T-cell (primary cell): ENCODE results near the gene TMEM255B. TPM values are rescaled to one million over a fixed set of nuclear protein-coding genes. Genes with fewer than 3 reads are reported as not detected.

Experiments used
- ATAC-seq, 4 experiments: fragments of 200-7000 bp in 3 of 4; fragments of 150-1000 bp in 1 of 4; cut with Tn5 transposase; replicated peaks in 1 of 4; 1 replicate in 3 of 4; 2 replicates in 1 of 4; pipeline ENCODE4 v1.10.0; 2021; ENCODE audit warnings: moderate library complexity in 3 of 4, mild to moderate bottlenecking in 2 of 4, moderate number of reproducible peaks in 1 of 4
- CTCF ChIA-PET, 2 donors: fragments of 300-600 bp; sonication (Branson Sonifier 250); formaldehyde crosslinking; loops; one replicate each; lab custom pipeline; 2022; ENCODE audit warnings: antibody characterized with exemption in 2 of 2; lab: Charles Lee
- POLR2A ChIA-PET, 2 donors: fragments of 300-600 bp; sonication (Branson Sonifier 250); formaldehyde crosslinking; loops; one replicate each; lab custom pipeline; 2022; ENCODE audit warnings: antibody characterized with exemption in 2 of 2; lab: Charles Lee
- DNase-seq, 35 experiments: peaks; one replicate each; pipeline versions ENCODE4 v3.0.0 to v3.0.0-alpha.2; 2013 to 2023
- H3K27ac ChIP-seq: one replicate; pipeline ENCODE4 v1.5.1; 2013; ENCODE audit warnings: low read length
- H3K27me3 ChIP-seq, 2 experiments: replicated peaks in 1 of 2; 1 replicate in 1 of 2; 2 replicates in 1 of 2; pipeline versions ENCODE4 v1.6.1 to v1.7.0; 2013; ENCODE audit warnings: low read length in 1 of 2, mixed read lengths in 1 of 2; ENCODE audit not compliant: control insufficient read depth in 2 of 2, insufficient read depth in 2 of 2; ENCODE audit errors: extremely low read depth in 1 of 2
- H3K36me3 ChIP-seq, 2 donors: 1 replicate in 1 of 2; 2 replicates in 1 of 2; pipeline versions ENCODE4 v1.6.1 to v1.7.0; 2013; ENCODE audit warnings: low read length in 1 of 2; ENCODE audit not compliant: control insufficient read depth in 2 of 2, insufficient read depth in 1 of 2; ENCODE audit errors: extremely low read depth in 1 of 2
- H3K4me1 ChIP-seq, 2 experiments: 1 replicate in 1 of 2; 2 replicates in 1 of 2; pipeline versions ENCODE4 v1.6.1 to v1.7.0; 2013; ENCODE audit warnings: low read length in 2 of 2, mixed read lengths in 1 of 2; ENCODE audit not compliant: insufficient read depth in 2 of 2, control insufficient read depth in 1 of 2; ENCODE audit errors: extremely low read depth in 1 of 2
- H3K4me3 ChIP-seq, 2 donors: 1 replicate in 1 of 2; 2 replicates in 1 of 2; pipeline versions ENCODE4 v1.5.1 to v1.7.0; 2013; ENCODE audit warnings: mild to moderate bottlenecking in 2 of 2, low read length in 1 of 2, moderate library complexity in 1 of 2; ENCODE audit not compliant: control insufficient read depth in 1 of 2; ENCODE audit errors: extremely low read depth in 1 of 2
- H3K9me3 ChIP-seq: 2 replicates; pipeline ENCODE4 v1.7.0; 2013
- H3K27ac Mint-ChIP-seq, 2 donors: one replicate each; pipeline ENCODE4 v1.8.0; 2020 to 2021; ENCODE audit warnings: mild to moderate bottlenecking in 2 of 2, mixed read lengths in 2 of 2
- H3K27me3 Mint-ChIP-seq, 2 donors: one replicate each; pipeline ENCODE4 v1.8.0; 2021 to 2022; ENCODE audit warnings: mixed read lengths in 2 of 2
- H3K36me3 Mint-ChIP-seq: one replicate; pipeline ENCODE4 v1.8.0; 2021; ENCODE audit warnings: mixed read lengths
- H3K4me1 Mint-ChIP-seq, 3 donors: one replicate each; pipeline ENCODE4 v1.8.0; 2020 to 2022; ENCODE audit warnings: mixed read lengths in 3 of 3, mild to moderate bottlenecking in 1 of 3
- H3K4me3 Mint-ChIP-seq, 3 donors: one replicate each; pipeline ENCODE4 v1.8.0; 2020 to 2022; ENCODE audit warnings: mild to moderate bottlenecking in 3 of 3, mixed read lengths in 3 of 3, moderate library complexity in 3 of 3
- H3K9me3 Mint-ChIP-seq, 3 donors: one replicate each; pipeline ENCODE4 v1.8.0; 2020 to 2022; ENCODE audit warnings: mixed read lengths in 3 of 3
- WGBS: methylation state at CpG from one replicate; pipeline ENCODE4 v1.1.5; 2013; ENCODE audit warnings: missing lambda C conversion rate; ENCODE audit not compliant: insufficient coverage; 5-methylcytosine and 5-hydroxymethylcytosine counted together
- total RNA-seq, 35 experiments: library from RNA in 6 of 35; stranded (reverse) in 6 of 35; fragments of 120-200 nt in 1 of 35; gene quantifications; one replicate each; pipeline versions ENCODE4 v1.2.1 to v1.2.4 and lab custom pipeline; 2013 to 2026

The TMEM255B gene
- total RNA-seq, 5 donors from 2014 or later (not counting 1 experiment from before 2014, with no cell fraction given): 0.76 to 1.2 (median 0.89) TPM

GRCh38 chr13:113836768-113837559, 77.9 kb downstream of the TMEM255B start:
- POLR2A ChIA-PET: no interaction called here
- Mint-ChIP-seq H3K4me1 (peaks cover 7 to 16% (median 8%) of the 10 kb centered on the region in 3 donors), H3K27ac (no peak overlapping the region), H3K9me3 (no peaks in the 10 kb centered on the region), H3K4me3 (no peak overlapping the region), H3K36me3 (peaks cover 5% of the 10 kb centered on the region), H3K27me3 (no peaks in the 10 kb centered on the region)
- no peak for ATAC-seq
- Histone ChIP-seq H3K9me3 (no peaks in the 10 kb centered on the region), H3K27me3 (peaks cover 0 to 26% of the 10 kb centered on the region in 2 experiments), H3K36me3 (peaks cover 0 to 5% of the 10 kb centered on the region in 2 donors), H3K4me3 (no peak overlapping the region), H3K4me1 (peaks cover 2 to 26% of the 10 kb centered on the region in 2 experiments), H3K27ac (no peak overlapping the region)
- CTCF ChIA-PET: no interaction called here
- no peak for DNase-seq
- 86% methylated on average over 18 of the region's 19 CpGs for WGBS

GRCh38 chr13:113837560-113838355, 78.7 kb downstream of the TMEM255B start:
- CTCF ChIA-PET: no interaction called here
- H3K9me3 ChIP-seq: no peaks in the 10 kb centered on the region
- H3K27me3 ChIP-seq: peaks cover 0 to 31% of the 10 kb centered on the region in 2 experiments
- no peaks in the 10 kb centered on the region for H3K27me3 Mint-ChIP-seq
- H3K4me3 ChIP-seq: no peak overlapping the region
- 91% methylated on average over 13 of the region's 16 CpGs for whole genome bisulfite sequencing
- H3K9me3 Mint-ChIP-seq: no peaks in the 10 kb centered on the region
- H3K27ac Mint-ChIP-seq: no peak overlapping the region
- no peak overlapping the region for H3K27ac ChIP-seq
- H3K36me3 ChIP-seq: peaks cover 0 to 5% of the 10 kb centered on the region in 2 donors
- ATAC-seq (no peak), DNase-seq (no peak)
- peaks cover 5% of the 10 kb centered on the region for H3K36me3 Mint-ChIP-seq
- H3K4me3 Mint-ChIP-seq: no peak overlapping the region
- POLR2A ChIA-PET: no interaction called here
- H3K4me1 ChIP-seq: peaks cover 2 to 34% of the 10 kb centered on the region in 2 experiments
- peaks cover 9 to 24% (median 14%) of the 10 kb centered on the region in 3 donors for H3K4me1 Mint-ChIP-seq

GRCh38 chr13:113838711-113839201, 79.7 kb downstream of the TMEM255B start:
- Mint-ChIP-seq H3K4me1 (peaks cover 9 to 24% (median 17%) of the 10 kb centered on the region in 3 donors), H3K27me3 (no peaks in the 10 kb centered on the region), H3K9me3 (no peaks in the 10 kb centered on the region), H3K4me3 (no peak overlapping the region), H3K36me3 (peaks cover 5% of the 10 kb centered on the region), H3K27ac (no peak overlapping the region)
- no peak for DNase-seq
- ChIA-PET POLR2A (no interaction called here), CTCF (no interaction called here)
- ATAC-seq: no peak
- peaks cover 0 to 5% of the 10 kb centered on the region in 2 donors for H3K36me3 ChIP-seq
- no peaks in the 10 kb centered on the region for H3K9me3 ChIP-seq
- H3K27me3 ChIP-seq: peaks cover 0 to 40% of the 10 kb centered on the region in 2 experiments
- H3K4me1 ChIP-seq: peaks cover 2 to 44% of the 10 kb centered on the region in 2 experiments
- no peak overlapping the region for H3K4me3 ChIP-seq
- 93% methylated on average over 4 of the region's 8 CpGs for WGBS
- no peak overlapping the region for H3K27ac ChIP-seq

GRCh38 chr13:113839536-113840204, 80.6 kb downstream of the TMEM255B start:
- H3K36me3 ChIP-seq: no peaks in the 10 kb centered on the region
- H3K9me3 ChIP-seq: no peaks in the 10 kb centered on the region
- H3K9me3 Mint-ChIP-seq: no peaks in the 10 kb centered on the region
- WGBS: 89% methylated on average over 22 of the region's 24 CpGs
- ATAC-seq: no peak
- DNase-seq: no peak
- no peak overlapping the region for H3K27ac Mint-ChIP-seq
- ChIA-PET POLR2A (no interaction called here), CTCF (no interaction called here)
- peaks cover 5% of the 10 kb centered on the region for H3K36me3 Mint-ChIP-seq
- peaks cover 7 to 53% of the 10 kb centered on the region in 2 experiments for H3K4me1 ChIP-seq
- H3K27me3 ChIP-seq: peaks cover 0 to 45% of the 10 kb centered on the region in 2 experiments
- no peak overlapping the region for H3K4me3 Mint-ChIP-seq
- H3K27ac ChIP-seq: no peak overlapping the region
- peaks cover 0 to 3% of the 10 kb centered on the region in 2 donors for H3K27me3 Mint-ChIP-seq
- no peak overlapping the region for H3K4me3 ChIP-seq
- peaks cover 14 to 27% (median 23%) of the 10 kb centered on the region in 3 donors for H3K4me1 Mint-ChIP-seq

GRCh38 chr13:113840541-113841352, 81.7 kb downstream of the TMEM255B start:
- H3K4me1 ChIP-seq: peaks cover 18 to 64% of the 10 kb centered on the region in 2 experiments
- H3K27me3 ChIP-seq: peaks cover 0 to 45% of the 10 kb centered on the region in 2 experiments
- H3K4me1 Mint-ChIP-seq: peaks cover 18 to 38% (median 34%) of the 10 kb centered on the region in 3 donors
- peaks cover 0 to 3% of the 10 kb centered on the region in 2 donors for H3K27me3 Mint-ChIP-seq
- peak overlapping the region in 1 of 3 donors; percentile 12 for H3K4me3 Mint-ChIP-seq
- H3K4me3 ChIP-seq: no peak overlapping the region
- H3K27ac Mint-ChIP-seq: no peak overlapping the region
- no peaks in the 10 kb centered on the region for H3K9me3 Mint-ChIP-seq
- WGBS: 83% methylated on average over 35 of the region's 35 CpGs
- ChIA-PET CTCF (no interaction called here), POLR2A (no interaction called here)
- no peaks in the 10 kb centered on the region for H3K9me3 ChIP-seq
- DNase-seq: no peak
- peak overlapping the region; percentile 57 for H3K27ac ChIP-seq
- peaks cover 5% of the 10 kb centered on the region for H3K36me3 Mint-ChIP-seq
- H3K36me3 ChIP-seq: no peaks in the 10 kb centered on the region
- ATAC-seq: peak in 1 of 4 experiments; percentile 34
